ENCODE data around the gene MED13.
A peak's percentile ranks its signal among the peaks of the same experiment; 100 is the strongest.

- peak; percentile 68 to 99 (median 91) for TF ChIP-seq CTCF (IDR thresholded peaks at IDR 0.05)
- TF ChIP-seq POLR2A (IDR thresholded peaks at IDR 0.05): no peak
Observed at GRCh38 chr17:62109378-62109902, 44.4 kb upstream of the MED13 start.
